ENCODE results near the gene TRAK1. TPM values are rescaled to one million over a fixed set of nuclear protein-coding genes. Genes with fewer than 3 reads are reported as not detected.

The TRAK1 gene
- total RNA-seq, 4 donors from 2014 or later = 25.9 to 41.6 (median 29.6) TPM

DNA sequence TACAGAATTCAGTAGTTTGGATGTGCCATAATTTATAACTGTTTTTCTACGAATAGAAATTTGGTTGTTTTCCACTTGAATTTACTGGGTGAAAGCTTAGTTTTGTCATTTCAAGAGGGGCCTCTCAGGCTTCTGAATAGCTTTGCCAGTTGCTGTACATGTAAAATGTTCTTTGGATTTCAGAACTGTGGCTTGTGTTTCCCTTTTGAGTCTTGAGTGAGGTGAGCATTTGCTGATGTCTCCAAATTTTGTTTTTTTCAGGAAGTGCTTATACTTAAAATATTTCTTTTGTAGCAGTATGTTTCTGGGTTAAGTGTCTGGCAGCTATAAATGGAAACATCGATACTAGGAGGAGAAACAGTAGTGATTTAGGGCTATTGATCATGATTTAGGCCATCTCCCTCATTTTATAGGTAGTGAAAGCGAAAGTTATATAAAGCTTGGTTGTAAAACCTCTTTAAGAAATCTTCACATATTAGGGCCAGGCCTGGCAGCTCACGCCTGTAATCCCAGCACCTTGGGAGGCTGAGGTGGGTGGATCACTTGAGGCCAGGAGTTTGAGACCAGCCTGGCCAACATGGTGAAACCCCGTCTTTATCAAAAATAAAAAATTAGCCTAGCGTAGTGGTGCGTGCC is 9.2 kb upstream of the TRAK1 start:
- TF ChIP-seq CTCF (IDR thresholded peaks at IDR 0.05; ENCODE audit: low read depth) = no peak

DNA sequence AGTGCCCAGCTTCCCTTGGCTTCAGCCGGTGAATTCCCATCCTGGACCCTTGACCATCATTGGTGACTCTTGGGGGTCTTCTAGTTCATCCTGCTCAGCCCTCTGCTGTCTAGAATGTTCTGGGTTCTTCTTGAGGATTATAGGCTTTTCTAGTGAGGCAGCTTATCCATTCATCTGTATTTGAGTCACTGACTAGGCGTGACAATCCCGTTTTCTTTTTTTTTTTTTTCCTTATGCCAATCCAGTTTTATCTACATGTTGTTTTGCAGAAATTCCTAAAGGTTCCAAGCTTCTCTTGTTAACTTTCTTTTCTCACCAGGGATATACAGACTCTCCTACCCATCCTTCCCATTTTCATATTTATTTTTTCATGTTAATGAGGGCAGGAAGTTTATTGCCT is 6.6 kb upstream of the TRAK1 start:
- no peak for TF ChIP-seq CTCF (IDR thresholded peaks at IDR 0.05; ENCODE audit: low read depth)

DNA sequence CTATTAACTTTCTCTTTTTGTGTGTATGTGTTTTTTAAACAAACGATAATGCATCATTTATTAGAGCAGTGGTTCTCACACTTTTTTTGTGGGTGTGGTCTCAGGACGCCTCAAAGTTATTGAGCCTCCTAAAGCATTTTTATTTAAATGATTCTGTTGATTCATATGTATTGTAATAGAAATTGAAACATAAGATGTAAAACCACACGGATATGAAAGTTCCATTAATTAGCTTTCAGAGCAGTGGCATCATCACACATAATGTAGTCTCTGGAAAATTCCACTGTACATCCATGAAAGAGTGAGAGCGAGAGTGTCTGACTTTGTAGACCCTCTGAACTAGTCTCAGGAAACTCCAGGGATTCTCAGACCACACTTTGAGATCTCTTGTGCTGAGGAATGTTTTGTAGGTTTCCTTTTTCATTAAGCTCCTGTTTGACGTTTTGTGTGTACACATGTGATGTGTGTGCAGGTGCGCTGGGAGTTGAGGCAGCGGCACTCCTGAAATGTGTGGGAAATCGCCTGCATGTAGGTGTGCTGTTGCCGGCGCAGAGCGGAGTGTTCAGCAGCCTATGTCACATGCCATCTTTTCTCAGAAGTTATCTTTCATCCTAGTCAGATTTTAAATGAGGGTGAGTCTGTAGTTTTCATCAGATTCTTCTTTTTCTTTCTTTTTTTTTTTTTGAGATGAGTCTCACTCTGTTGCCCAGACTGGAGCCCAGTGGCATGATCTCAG is 5.3 kb upstream of the TRAK1 start:
- no peak for TF ChIP-seq CTCF (IDR thresholded peaks at IDR 0.05; ENCODE audit: low read depth)

- TF ChIP-seq CTCF (IDR thresholded peaks at IDR 0.05; ENCODE audit: low read depth) = no peak
Observed at GRCh38 chr3:42088803-42089530, 2.2 kb upstream of the TRAK1 start.

DNA sequence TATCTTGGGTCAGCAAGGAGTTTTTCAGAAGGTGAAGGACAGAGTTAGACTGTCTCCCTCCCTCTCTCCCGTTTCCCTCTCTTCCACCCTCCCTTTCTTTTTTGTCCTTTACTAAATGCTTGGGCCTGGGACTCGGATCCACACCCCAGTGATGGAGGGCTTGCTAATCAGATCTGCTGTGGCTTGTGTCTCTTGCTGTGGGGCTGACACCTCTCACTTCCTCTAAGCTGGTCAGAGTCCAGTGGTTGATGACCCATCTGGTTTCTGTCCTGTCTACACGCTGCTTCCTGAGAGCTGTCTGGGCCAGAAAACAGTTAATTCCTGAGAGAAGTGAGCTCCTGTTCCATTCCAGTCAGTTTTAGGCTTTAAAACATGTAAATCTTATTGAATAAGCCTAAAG is 849 bp downstream of the TRAK1 start:
- TF ChIP-seq CTCF (IDR thresholded peaks at IDR 0.05; ENCODE audit: low read depth) = no peak

DNA sequence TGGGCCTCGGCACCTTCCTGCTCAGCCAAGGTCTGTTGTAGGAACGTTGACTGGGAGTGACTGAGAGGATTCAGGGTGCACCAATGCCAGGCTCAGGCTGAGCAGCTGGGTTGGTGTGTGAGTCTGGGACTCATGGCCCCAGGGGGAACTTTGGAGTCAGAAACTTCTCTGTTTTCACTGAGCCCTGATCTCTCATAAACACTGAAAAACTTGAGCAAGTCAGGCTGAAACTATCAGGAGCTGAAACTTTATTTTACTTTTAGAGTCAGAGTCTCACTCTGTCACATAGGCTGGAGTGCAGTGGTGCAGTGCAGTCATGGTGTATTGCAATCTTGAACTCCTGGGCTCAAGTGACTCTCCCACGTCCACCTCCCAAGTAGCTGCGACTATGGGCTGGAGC is 3.0 kb downstream of the TRAK1 start:
- no peak for TF ChIP-seq CTCF (IDR thresholded peaks at IDR 0.05; ENCODE audit: low read depth)
